ENCODE data around the gene ZNF460. TPM values are rescaled to one million over a fixed set of nuclear protein-coding genes. Genes with fewer than 3 reads are reported as not detected.

Gene ZNF460
- polyA plus RNA-seq, 3 donors: 2.8 to 4.5 (median 3.5) TPM

GRCh38 chr19:57262044-57262443, 18.2 kb upstream of the ZNF460 start:
- Histone ChIP-seq H3K79me2 (ENCODE audit: insufficient read depth, low read length) (no peaks in the 10 kb centered on the region), H3K36me3 (replicated peaks in 1 of 2; ENCODE audit: control insufficient read depth in 1 of 2, insufficient read depth in 2 of 2, low read length in 2 of 2) (peaks cover 8 to 24% of the 10 kb centered on the region in 2 donors), H3K4me1 (ENCODE audit: control insufficient read depth in 1 of 2, insufficient read depth in 2 of 2, low read length in 2 of 2) (no peaks in the 10 kb centered on the region), H3K9me3 (replicated peaks in 1 of 2; ENCODE audit: control insufficient read depth in 1 of 2, insufficient read depth in 1 of 2, low read length in 2 of 2) (no peaks in the 10 kb centered on the region), H3K27ac (ENCODE audit: low read depth in 1 of 2, low read length in 2 of 2) (no peak overlapping the region), H4K20me1 (ENCODE audit: insufficient read depth, low read length) (no peaks in the 10 kb centered on the region), H3K4me3 (replicated peaks in 1 of 3; ENCODE audit: low read depth in 2 of 3, low read length in 3 of 3) (no peak overlapping the region), H2AFZ (ENCODE audit: insufficient read depth, low read depth, low read length, poor library complexity, severe bottlenecking) (no peak overlapping the region), H3K27me3 (ENCODE audit: control insufficient read depth in 2 of 2, insufficient read depth in 2 of 2, low read length in 2 of 2) (no peaks in the 10 kb centered on the region), H3K4me2 (replicated peaks; ENCODE audit: extremely low read depth, low read length, poor library complexity, severe bottlenecking) (no peak overlapping the region), H3K9ac (ENCODE audit: insufficient read depth, low read length, poor library complexity, severe bottlenecking) (no peak overlapping the region)
- H3K27me3 Mint-ChIP-seq (ENCODE audit: low read depth in 3 of 3): peaks cover 0 to 1% (median 1%) of the 10 kb centered on the region in 3 donors
- intact Hi-C loops (cut with micrococcal nuclease): no loop called here
- DNase-seq: no peak
- H3K9me3 Mint-ChIP-seq: peaks cover 5 to 31% (median 8%) of the 10 kb centered on the region in 7 donors
- peaks cover 25 to 35% of the 10 kb centered on the region in 2 donors for H3K36me3 Mint-ChIP-seq
- TF ChIP-seq CTCF (IDR thresholded peaks at IDR 0.05): no peak
- H3K4me3 Mint-ChIP-seq: no peak overlapping the region
- WGBS (ENCODE audit: insufficient coverage): 100% methylated on average over 2 of the region's 3 CpGs
- no peaks in the 10 kb centered on the region for H3K4me1 Mint-ChIP-seq
- H3K27ac Mint-ChIP-seq: no peak overlapping the region

- Mint-ChIP-seq H3K9me3 (peaks cover 5 to 22% (median 8%) of the 10 kb centered on the region in 7 donors), H3K4me1 (no peaks in the 10 kb centered on the region), H3K36me3 (peaks cover 22 to 30% of the 10 kb centered on the region in 2 donors), H3K27ac (peak overlapping the region in 1 of 7 donors; percentile 10), H3K27me3 (ENCODE audit: low read depth in 3 of 3) (peaks cover 0 to 1% (median 1%) of the 10 kb centered on the region in 3 donors), H3K4me3 (no peak overlapping the region)
- no peaks in the 10 kb centered on the region for H3K27me3 ChIP-seq (ENCODE audit: control insufficient read depth in 2 of 2, insufficient read depth in 2 of 2, low read length in 2 of 2)
- no peaks in the 10 kb centered on the region for H3K9me3 ChIP-seq (replicated peaks in 1 of 2; ENCODE audit: control insufficient read depth in 1 of 2, insufficient read depth in 1 of 2, low read length in 2 of 2)
- no peaks in the 10 kb centered on the region for H3K4me1 ChIP-seq (ENCODE audit: control insufficient read depth in 1 of 2, insufficient read depth in 2 of 2, low read length in 2 of 2)
- no peak overlapping the region for H3K9ac ChIP-seq (ENCODE audit: insufficient read depth, low read length, poor library complexity, severe bottlenecking)
- H3K4me2 ChIP-seq (replicated peaks; ENCODE audit: extremely low read depth, low read length, poor library complexity, severe bottlenecking): no peak overlapping the region
- peaks cover 8 to 24% of the 10 kb centered on the region in 2 donors for H3K36me3 ChIP-seq (replicated peaks in 1 of 2; ENCODE audit: control insufficient read depth in 1 of 2, insufficient read depth in 2 of 2, low read length in 2 of 2)
- intact Hi-C loops (cut with micrococcal nuclease): no loop called here
- no CpG with 5 or more reads among the region's 1 CpG for WGBS (ENCODE audit: insufficient coverage)
- no peak for TF ChIP-seq CTCF (IDR thresholded peaks at IDR 0.05)
- no peaks in the 10 kb centered on the region for H3K79me2 ChIP-seq (ENCODE audit: insufficient read depth, low read length)
- H2AFZ ChIP-seq (ENCODE audit: insufficient read depth, low read depth, low read length, poor library complexity, severe bottlenecking): no peak overlapping the region
- DNase-seq: no peak
- no peak overlapping the region for H3K4me3 ChIP-seq (replicated peaks in 1 of 3; ENCODE audit: low read depth in 2 of 3, low read length in 3 of 3)
- no peak overlapping the region for H3K27ac ChIP-seq (ENCODE audit: low read depth in 1 of 2, low read length in 2 of 2)
- no peaks in the 10 kb centered on the region for H4K20me1 ChIP-seq (ENCODE audit: insufficient read depth, low read length)
Measured at GRCh38 chr19:57263244-57263741, 17.0 kb upstream of the ZNF460 start.
